Stimulated activated CD4-positive, alpha-beta T cell treated with anti-CD3 and anti-CD28 coated beads, TNF-alpha, amount 100 ng/mL, for 1 hour (primary cell): ENCODE results near the gene NOC4L.
"Not testable (repeated sequence)": the region's sequence is repeated elsewhere in the genome, so short reads cannot be mapped to it uniquely, and the experiment has no call there.

Experiments used
- DNase-seq, 3 donors: peaks; one replicate each; pipeline ENCODE4 v3.0.0-alpha.2; 2020; ENCODE audit warnings: low read depth in 3 of 3, low spot score in 1 of 3

The NOC4L gene

DNA sequence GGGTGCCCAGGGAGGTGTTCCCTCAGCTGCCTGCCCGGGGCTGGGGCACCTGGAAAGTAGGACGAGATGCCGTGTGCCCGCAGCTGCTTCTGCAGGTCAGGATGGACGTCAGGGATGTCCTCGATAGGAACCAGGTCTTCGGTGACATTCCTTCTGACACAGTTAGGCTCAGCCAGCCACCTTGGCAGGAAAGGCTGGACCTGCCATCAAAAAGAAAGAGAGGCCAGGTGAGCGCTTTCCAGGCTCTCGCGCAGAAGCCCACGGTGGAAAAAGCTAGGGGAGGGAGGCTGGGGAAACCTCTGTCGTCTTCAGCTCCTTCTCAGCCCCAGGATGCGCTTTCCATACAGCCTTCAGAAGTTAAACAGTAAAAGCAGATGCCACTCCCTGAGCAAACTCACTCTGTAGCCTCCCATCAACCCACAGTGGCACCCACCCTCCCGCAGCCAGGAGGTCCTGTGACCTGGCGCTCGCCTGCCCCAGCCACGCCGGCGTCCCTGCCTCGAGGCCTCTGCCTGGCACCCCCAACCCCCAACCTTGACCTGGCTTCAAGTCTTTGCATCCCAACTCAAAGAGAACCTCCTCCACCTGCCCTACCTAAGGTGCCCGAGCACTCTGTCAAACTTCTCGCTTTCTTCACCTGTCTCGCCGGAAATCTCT is 1.4 kb upstream of the NOC4L start:
- DNase-seq: no peak

- DNase-seq: no peak
Measured at GRCh38 chr12:132143336-132144071, 753 bp upstream of the NOC4L start.

DNA sequence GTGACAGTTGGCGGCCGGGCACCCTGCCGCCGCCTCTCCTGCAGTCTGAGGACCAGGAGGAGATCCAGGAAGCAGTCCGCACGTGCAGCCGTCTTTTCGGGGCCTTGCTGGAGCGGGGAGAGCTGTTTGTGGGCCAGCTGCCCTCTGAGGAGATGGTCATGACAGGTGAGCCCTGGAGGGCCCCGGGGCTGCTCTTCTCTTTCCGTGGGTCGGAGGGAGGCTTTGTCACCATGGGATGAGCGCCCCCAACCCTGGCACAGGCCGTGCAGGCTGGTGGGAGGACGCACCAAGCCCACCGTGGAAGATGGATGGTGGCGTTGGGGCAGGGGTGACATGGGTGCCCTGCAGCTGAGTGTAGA is 532 bp downstream of the NOC4L start:
- no peak for DNase-seq

GRCh38 chr12:132145334-132145733 is 1.1 kb downstream of the NOC4L start:
- DNase-seq: no peak

DNA sequence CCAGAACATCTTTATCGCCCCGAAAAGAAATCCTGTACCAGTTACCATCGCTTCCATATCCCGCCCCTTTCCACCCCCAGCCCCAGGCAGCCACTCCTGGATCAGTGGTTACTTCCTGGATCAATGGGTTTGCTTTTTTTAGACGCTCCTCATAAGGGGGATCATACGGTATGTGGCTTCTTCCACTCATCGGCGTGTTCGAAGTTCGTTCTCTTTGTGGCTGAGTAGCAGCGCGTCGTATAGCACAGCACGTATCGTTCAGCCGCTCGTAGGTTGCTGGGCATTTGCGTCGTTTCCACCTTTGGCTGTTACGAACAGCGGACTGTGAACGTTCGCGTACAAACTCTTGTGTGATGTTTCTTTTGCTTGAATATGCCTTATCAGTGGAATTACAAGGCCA is 1.8 kb downstream of the NOC4L start:
- no peak for DNase-seq

- no peak for DNase-seq
Measured at GRCh38 chr12:132146772-132147422, 2.6 kb downstream of the NOC4L start.

GRCh38 chr12:132147423-132148367 is 3.4 kb downstream of the NOC4L start:
- DNase-seq: no peak

DNA sequence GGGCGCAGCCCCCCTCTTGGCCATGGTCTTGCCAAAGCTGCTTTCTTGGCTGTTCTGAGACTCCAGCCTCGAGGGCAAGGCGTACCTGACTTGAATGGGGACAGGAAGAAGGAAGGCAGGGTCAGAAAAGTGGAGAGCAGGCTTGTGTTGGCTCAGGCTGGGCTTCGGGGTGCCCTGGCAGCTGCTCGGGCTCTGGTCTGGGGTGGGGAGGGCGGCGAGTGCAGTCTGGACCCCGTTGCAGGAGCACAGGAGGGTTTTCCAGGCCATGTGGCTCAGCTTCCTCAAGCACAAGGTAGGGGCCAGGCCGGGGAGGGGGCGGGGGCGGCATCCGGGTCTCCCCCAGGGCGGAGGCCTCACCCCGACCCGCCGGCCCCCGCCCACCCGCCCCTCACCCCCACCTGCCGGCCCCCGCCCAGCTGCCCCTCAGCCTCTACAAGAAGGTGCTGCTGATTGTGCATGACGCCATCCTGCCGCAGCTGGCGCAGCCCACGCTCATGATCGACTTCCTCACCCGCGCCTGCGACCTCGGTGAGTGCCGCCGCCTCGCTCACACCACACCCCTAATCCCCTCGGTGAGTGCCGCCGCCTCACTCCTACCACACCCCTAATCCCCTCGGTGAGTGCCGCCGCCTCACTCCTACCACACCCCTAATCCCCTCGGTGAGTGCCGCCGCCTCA is 4.2 kb downstream of the NOC4L start:
- DNase-seq: no peak

- not testable (repeated sequence) for DNase-seq
Measured at GRCh38 chr12:132149526-132149925, 5.3 kb downstream of the NOC4L start.

DNA sequence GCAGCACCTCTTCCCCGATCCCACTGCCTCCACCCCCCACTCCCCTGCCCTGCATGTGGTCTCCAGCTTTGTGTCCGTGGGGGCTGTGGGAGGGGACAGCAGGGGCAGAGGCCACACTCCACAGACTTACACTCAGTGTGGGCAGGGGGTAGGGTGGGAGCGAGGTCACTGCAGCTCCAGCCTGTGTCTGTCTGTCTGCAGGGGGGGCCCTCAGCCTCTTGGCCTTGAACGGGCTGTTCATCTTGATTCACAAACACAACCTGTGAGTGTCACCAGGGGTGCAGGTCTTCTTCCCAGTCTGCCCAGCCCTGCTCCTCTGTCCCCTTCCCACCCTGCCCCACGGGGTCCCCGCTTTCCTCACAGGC is 6.5 kb downstream of the NOC4L start:
- no peak for DNase-seq

DNA sequence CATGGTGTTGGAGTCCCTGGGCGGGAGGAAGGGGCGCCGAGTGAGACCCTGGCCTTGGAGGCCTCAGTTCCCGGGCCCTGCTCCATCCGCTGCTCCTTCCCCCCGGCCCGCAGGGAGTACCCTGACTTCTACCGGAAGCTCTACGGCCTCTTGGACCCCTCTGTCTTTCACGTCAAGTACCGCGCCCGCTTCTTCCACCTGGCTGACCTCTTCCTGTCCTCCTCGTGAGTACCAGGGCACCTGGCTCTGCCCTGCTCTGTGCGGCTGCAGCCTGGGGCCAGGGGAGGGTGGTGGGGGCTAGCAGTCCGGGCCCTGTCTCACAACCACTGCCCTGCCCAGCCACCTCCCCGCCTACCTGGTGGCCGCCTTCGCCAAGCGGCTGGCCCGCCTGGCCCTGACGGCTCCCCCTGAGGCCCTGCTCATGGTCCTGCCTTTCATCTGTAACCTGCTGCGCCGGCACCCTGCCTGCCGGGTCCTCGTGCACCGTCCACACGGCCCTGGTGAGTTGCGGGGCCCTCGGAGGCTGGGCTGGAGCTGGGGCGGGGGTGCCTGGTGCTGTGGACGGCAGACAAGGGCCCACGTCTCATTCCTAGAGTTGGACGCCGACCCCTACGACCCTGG is 7.0 kb downstream of the NOC4L start:
- no peak for DNase-seq

DNA sequence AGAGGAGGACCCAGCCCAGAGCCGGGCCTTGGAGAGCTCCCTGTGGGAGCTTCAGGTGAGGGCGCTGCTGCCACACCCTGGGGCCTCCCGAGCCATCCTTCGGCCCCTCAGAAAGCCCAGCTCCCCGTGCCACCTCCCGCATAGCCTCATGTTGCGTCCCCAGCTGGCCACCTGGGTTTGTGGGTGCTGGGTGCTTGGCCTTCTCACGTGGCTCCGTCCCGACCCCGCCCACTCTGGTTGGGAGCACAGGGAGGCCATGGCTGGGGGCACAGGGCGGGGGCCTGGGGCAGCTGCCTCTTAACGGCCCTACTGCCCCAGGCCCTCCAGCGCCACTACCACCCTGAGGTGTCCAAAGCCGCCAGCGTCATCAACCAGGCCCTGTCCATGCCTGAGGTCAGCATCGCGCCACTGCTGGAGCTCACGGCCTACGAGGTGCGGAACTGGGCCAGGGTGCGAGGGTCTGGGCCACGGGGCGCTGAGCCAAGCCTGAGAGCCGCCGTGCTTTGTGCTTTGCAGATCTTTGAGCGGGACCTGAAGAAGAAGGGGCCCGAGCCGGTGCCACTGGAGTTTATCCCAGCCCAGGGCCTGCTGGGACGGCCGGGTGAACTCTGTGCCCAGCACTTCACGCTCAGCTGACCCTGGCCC is 7.6 kb downstream of the NOC4L start:
- DNase-seq: no peak

DNA sequence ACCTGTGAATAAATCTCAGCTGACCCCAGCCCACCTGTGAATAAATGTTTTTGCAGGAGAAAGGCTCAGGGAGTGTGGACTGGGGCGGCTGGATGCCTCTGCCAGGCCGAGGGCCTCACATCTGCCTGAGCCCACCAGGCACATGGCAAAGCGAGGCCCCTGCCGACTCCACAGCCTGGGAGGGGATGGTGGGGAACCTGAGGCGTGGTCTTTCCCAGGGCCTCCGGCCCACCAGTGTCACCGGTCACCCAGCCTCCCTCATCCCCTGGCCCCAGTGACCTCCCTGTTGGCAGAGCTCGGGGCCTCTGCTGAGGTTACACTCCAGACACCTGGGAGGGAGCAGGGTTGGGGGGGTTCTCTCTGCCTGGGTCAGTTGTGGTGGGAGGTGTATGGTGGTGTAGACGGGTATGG is 8.2 kb downstream of the NOC4L start:
- DNase-seq: no peak

DNA sequence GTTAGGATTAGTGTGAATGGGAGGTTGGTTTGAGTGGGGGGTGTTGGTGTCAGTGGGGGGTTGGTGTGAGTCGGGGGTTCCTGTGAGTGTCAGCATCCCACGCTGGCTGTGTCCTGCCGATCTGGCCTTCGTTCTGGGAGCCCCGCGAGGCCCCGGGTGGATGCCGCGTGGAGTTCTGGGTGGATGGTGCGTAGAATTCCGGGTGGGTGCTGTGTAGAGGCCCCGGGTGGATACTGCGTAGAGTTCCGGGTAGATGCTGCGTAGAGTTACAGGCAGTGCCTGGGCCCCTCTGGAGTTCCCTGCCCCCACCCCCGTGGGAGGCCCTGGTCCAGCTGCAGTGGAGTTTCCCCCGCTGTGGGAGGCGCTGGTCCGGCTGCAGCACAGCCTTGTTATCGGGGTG is 8.7 kb downstream of the NOC4L start:
- DNase-seq: no peak

DNA sequence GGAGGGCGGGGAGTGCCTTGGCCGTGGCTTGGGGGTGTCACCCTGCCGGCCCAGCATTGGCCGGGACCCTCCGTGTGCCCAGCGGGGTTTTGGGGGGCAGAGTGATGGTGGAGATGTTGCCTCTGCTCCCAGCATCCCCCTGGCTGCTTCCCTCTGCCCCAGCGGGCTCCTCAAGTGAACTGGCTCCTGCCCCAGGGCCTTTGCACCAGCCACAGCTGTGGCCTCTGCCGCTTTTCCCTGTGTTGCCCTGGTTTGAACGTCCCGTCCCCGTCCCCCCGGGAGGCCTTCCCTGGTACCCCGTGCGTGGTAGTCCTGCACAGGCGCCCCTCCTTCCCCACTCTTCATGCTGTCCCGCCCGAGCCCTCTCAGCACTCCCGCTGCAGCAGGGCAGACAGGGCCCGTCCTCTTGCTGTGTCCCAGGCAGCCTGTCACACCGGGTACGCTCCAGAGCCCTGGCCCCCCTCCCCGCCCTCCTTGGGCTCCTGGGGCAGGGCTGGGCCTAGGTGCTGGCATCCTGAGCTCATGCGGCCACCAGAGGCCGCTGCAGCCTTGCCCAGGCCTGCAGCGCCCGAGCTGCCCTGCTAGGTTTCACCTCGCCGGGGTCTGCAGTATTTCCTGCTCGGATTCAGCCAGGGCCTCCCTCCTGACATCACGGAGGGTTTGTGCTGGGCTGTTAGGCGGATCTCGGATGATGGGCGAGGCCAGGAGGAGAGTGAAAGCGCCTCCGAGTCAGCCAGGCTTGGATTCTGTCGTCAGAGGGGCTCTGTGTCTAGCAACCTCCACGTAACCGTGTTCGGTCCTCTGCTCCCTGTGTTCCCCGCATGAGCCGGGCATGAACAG is 9.5 kb downstream of the NOC4L start:
- DNase-seq: peak; percentile 10 to 53 (median 45)

DNA sequence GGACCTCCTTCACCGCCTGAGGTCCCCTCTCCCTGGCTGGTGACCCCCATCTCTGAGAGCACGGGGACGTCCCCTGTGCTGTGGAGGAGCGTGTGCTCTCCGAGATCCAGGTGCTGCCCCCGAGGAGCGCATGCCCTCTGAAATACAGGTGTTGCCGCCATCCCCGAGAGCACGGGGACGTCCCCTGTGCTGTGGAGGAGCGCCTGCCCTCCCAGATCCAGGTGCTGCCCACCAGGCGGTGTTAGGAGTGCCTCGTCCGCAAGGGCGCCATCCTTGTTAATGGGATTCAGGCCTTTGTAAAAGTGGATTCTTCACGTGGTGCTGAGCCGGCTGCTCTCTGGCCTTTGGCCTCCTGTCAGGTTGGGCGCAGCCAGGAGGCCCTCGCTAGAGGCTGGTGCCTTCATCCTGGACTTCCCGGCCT is 10.1 kb downstream of the NOC4L start:
- DNase-seq: no peak

DNA sequence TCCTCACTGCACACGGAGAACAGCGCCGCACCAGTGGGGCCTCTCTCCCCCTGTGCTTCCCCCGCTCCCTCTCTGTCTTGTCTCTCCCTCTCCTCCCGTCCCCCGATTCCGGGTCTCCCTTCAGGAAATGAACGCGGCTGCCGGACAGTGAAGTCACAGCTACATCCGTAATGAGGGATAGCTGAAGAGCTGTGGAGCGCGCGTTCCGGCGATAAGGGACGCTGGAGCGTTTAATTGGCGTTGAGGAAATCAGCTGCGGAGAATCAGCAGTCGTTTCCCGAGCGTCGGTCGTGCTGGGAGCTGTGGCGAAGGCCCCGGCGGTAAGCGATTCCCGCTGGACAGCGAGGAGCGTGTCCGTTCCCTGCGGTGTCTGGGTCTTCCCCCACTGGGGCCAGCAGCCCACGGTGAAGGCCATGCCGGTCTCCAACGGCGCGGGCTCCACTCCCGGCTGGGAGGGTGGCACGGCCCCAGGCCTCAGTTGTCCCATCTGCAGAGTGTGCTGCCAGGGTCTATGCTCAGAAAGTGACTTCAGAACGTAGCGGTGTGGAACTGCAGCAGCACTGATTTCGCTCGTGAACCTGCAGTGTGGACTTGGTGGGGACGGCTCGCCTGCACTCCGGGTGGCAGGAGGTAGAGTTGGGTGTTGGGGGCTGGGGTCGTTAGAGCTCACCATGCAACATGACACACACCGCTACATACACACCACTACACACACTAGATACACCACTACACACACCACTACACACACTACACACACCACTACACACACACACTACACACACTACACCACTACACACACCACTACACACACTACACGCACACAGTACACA is 10.9 kb downstream of the NOC4L start:
- DNase-seq: no peak
